ENCODE results near the gene TNS2.

Gene TNS2

DNA sequence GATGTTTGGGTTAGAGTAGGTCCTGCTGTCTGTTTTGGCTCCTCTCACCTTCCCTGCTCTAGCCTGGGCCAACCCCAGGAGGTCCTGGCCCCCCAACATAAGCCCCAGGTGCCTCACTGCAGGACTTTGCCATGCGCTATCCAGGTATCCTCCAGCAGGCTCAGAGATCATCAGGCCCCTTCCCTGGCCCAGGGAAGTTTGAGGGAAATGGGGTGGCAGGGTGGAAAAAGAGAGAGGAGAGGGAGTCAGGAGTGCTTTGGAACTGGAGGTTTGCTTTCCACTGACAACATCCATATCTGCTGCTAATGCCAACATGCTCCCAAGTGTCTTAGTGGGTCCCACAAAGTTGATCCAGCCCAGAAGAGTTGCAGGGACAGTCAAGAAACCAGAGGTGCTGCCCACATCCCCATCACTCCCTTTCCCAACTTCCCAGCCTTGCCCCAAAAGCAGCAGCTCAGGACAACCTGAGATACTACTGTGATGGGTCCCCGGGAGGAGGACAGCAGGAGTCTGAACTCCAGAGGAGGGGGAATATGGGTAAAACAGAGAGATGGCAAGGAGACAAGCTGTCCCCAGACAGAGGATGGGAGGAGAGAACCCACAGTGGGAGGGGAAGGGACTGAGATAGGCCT, 677 bp downstream of the TNS2 start:
- no peak for DNase-seq
- Histone ChIP-seq H3K9me3 (ENCODE audit: severe bottlenecking) (no peaks in the 10 kb centered on the region), H3K27ac (peak overlapping the region; percentile 52; the same call in 1 of the 2 replicates), H3K36me3 (no peaks in the 10 kb centered on the region), H3K4me3 (ENCODE audit: low read depth, low read length) (no peak overlapping the region), H3K27me3 (ENCODE audit: insufficient read depth, low read depth, severe bottlenecking) (no peaks in the 10 kb centered on the region)
- TF ChIP-seq, protein P1, sequence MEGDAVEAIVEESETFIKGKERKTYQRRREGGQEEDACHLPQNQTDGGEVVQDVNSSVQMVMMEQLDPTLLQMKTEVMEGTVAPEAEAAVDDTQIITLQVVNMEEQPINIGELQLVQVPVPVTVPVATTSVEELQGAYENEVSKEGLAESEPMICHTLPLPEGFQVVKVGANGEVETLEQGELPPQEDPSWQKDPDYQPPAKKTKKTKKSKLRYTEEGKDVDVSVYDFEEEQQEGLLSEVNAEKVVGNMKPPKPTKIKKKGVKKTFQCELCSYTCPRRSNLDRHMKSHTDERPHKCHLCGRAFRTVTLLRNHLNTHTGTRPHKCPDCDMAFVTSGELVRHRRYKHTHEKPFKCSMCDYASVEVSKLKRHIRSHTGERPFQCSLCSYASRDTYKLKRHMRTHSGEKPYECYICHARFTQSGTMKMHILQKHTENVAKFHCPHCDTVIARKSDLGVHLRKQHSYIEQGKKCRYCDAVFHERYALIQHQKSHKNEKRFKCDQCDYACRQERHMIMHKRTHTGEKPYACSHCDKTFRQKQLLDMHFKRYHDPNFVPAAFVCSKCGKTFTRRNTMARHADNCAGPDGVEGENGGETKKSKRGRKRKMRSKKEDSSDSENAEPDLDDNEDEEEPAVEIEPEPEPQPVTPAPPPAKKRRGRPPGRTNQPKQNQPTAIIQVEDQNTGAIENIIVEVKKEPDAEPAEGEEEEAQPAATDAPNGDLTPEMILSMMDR (IDR thresholded peaks at IDR 0.05; ENCODE audit: low read depth, low read length), result no peak

DNA sequence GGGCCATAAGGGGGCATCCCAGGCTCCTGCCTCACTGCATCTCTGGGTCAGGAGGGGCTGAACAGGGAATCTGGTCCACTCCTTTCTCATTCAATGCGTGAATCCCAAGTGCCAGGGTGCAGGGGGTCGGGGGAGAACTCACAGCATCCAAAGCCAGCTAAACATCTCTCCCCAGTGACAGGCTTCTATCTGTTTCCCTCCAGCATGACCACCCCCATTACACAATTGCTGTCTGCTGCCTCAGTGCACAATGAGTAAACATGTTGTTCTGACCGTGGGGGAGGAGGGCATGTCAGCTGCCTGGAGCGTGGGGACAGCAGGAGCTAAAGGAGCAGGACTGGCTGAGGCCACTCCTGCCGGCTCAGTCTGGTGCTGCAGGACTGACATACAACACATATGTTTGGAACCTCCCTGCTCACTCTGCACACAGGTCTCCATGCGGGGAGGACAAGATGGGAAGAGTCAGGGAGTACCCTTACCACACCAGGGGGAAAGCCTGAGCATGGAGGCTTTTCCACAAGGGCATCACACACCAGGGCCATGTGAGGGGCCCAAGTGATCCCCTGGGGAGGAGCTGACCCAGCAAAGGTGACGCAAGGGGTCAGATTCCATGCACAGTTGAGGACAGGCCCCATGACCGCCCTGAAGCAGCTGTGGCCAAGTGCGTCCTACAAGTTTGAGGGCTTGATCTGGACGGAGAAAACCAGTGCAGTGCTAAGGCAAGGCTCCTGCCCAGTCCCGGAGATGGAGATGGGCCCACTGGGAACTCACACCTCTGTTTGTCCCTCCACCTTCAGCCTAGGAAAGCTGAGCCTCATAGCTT, 1.4 kb downstream of the TNS2 start:
- no peaks in the 10 kb centered on the region for H3K9me3 ChIP-seq (ENCODE audit: severe bottlenecking)
- H3K4me3 ChIP-seq (ENCODE audit: low read depth, low read length), result no peak overlapping the region
- DNase-seq, result peak; percentile 46
- H3K27me3 ChIP-seq (ENCODE audit: insufficient read depth, low read depth, severe bottlenecking), result no peaks in the 10 kb centered on the region
- H3K27ac ChIP-seq, result no peak overlapping the region
- no peaks in the 10 kb centered on the region for H3K36me3 ChIP-seq
- TF ChIP-seq, protein P1 (IDR thresholded peaks at IDR 0.05; ENCODE audit: low read depth, low read length), result no peak

GRCh38 chr12:53051881-53052412, 2.1 kb downstream of the TNS2 start:
- Histone ChIP-seq H3K9me3 (ENCODE audit: severe bottlenecking) (no peaks in the 10 kb centered on the region), H3K27ac (no peak overlapping the region), H3K27me3 (ENCODE audit: insufficient read depth, low read depth, severe bottlenecking) (no peaks in the 10 kb centered on the region), H3K36me3 (no peaks in the 10 kb centered on the region), H3K4me3 (ENCODE audit: low read depth, low read length) (no peak overlapping the region)
- no peak for DNase-seq
- TF ChIP-seq, protein P1 (IDR thresholded peaks at IDR 0.05; ENCODE audit: low read depth, low read length), result no peak

DNA sequence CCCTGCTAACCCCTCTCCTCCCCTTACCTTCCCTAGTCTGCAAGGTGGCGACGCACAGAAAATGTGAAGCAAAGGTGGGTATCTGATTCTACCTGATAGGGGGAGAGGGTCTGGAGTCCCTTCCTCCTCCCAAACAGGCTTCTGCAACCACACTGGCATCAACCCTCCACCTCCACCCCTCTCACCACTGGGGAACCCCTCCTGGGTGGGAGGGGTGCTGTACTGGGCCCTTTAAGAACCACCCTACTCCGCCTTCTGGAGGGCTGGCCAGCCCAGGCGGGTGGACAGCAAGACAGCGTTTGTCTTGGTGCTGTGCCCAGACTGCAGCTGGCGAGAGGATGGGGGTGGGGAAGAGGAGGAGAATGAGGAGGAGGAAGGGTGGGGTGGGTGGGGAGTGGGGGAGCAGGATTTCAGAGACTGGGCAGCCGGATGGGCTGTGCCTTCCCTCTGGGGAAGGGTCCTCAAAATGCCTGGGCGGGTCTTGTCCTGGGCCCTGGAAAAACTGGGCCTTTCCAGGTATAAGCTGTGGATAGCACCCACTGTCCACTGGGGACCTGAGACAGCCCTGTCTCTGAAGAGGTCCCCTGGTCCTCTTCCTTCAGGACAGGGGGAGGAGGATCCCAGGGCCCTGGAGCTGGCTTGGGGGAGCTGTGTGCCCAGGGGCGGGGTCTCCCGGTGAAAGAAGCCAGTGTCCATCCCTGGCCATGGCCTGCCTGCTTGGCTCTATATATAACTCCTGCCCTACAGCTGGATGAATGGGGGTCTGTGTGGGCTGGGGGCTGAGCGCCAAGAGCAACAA, 2.8 kb downstream of the TNS2 start:
- no peak for DNase-seq
- H3K27me3 ChIP-seq (ENCODE audit: insufficient read depth, low read depth, severe bottlenecking), result no peaks in the 10 kb centered on the region
- no peak overlapping the region for H3K4me3 ChIP-seq (ENCODE audit: low read depth, low read length)
- H3K36me3 ChIP-seq, result no peaks in the 10 kb centered on the region
- no peak overlapping the region for H3K27ac ChIP-seq
- TF ChIP-seq, protein P1 (IDR thresholded peaks at IDR 0.05; ENCODE audit: low read depth, low read length), result no peak
- no peaks in the 10 kb centered on the region for H3K9me3 ChIP-seq (ENCODE audit: severe bottlenecking)

- no peaks in the 10 kb centered on the region for H3K36me3 ChIP-seq
- peak overlapping the region; percentile 56 for H3K4me3 ChIP-seq (ENCODE audit: low read depth, low read length)
- DNase-seq, result peak; percentile 82
- peak overlapping the region; percentile 74 for H3K27ac ChIP-seq
- TF ChIP-seq, protein P1 (IDR thresholded peaks at IDR 0.05; ENCODE audit: low read depth, low read length), result peak; percentile 72
- no peaks in the 10 kb centered on the region for H3K27me3 ChIP-seq (ENCODE audit: insufficient read depth, low read depth, severe bottlenecking)
- H3K9me3 ChIP-seq (ENCODE audit: severe bottlenecking), result no peaks in the 10 kb centered on the region
Observed at GRCh38 chr12:53053218-53054111, 3.6 kb downstream of the TNS2 start.

All from WERI-Rb-1 (cell line).